22Rv1 (cell line): ENCODE data around the gene LARP4B.

Experiments
- ZFX ChIP-seq: fragments of 450-650 bp; IDR thresholded peaks from 2 replicates; pipeline ENCODE4 v1.6.1; 2017; ENCODE audit warnings: antibody characterized with exemption, borderline replicate concordance
- TF ChIP-seq, protein P1 (sequence below): fragments of 450-650 bp; IDR thresholded peaks from 2 replicates; pipeline ENCODE4 v1.5.1; 2017; ENCODE audit warnings: mild to moderate bottlenecking

DNA sequence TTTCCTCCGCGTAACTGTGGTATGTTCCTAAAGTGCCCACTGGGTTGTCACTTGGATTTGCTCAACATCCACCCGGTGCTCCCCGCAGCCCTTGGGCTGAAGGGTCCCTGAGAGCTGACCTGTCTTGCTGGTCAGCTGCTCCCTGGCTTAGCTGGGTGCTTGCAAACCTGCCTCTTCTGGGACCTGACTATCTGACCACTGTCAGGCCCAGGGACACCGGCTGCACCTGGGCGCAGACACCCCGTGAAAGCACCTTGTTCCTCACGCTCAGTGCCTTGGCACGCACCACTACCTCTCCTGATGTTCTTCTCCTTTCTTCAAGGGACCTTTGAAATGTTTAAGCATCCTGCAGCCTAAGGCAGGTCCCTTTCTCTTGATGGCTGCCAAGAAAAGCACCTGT lies 26.6 kb upstream of the LARP4B start:
- TF ChIP-seq, protein P1, sequence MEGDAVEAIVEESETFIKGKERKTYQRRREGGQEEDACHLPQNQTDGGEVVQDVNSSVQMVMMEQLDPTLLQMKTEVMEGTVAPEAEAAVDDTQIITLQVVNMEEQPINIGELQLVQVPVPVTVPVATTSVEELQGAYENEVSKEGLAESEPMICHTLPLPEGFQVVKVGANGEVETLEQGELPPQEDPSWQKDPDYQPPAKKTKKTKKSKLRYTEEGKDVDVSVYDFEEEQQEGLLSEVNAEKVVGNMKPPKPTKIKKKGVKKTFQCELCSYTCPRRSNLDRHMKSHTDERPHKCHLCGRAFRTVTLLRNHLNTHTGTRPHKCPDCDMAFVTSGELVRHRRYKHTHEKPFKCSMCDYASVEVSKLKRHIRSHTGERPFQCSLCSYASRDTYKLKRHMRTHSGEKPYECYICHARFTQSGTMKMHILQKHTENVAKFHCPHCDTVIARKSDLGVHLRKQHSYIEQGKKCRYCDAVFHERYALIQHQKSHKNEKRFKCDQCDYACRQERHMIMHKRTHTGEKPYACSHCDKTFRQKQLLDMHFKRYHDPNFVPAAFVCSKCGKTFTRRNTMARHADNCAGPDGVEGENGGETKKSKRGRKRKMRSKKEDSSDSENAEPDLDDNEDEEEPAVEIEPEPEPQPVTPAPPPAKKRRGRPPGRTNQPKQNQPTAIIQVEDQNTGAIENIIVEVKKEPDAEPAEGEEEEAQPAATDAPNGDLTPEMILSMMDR = no peak
- no peak for TF ChIP-seq ZFX
